Stimulated activated CD8-positive, alpha-beta memory T cell treated with anti-CD3 and anti-CD28 coated beads, Interleukin-12 subunit alpha, Interleukin-12 subunit beta, amount 100 ng/mL, for 1 hour (primary cell): ENCODE measurements around the gene SRCIN1.
"Not testable (repeated sequence)": the region's sequence is repeated elsewhere in the genome, so short reads cannot be mapped to it uniquely, and the experiment has no call there.

Experiments used
- DNase-seq: peaks from one replicate; pipeline ENCODE4 v3.0.0-alpha.2; 2020; ENCODE audit warnings: low read depth

SRCIN1 gene

GRCh38 chr17:38544839-38545209, 60.9 kb downstream of the SRCIN1 start:
- no peak for DNase-seq

- no peak for DNase-seq
Observed at GRCh38 chr17:38544175-38544838, 61.4 kb downstream of the SRCIN1 start.

- DNase-seq = no peak
Observed at GRCh38 chr17:38543403-38544174, 62.2 kb downstream of the SRCIN1 start.

GRCh38 chr17:38542286-38542685, 63.5 kb downstream of the SRCIN1 start:
- DNase-seq = no peak

- no peak for DNase-seq
Observed at GRCh38 chr17:38541281-38541680, 64.5 kb downstream of the SRCIN1 start.

GRCh38 chr17:38540514-38541045, 65.2 kb downstream of the SRCIN1 start:
- DNase-seq = no peak

- DNase-seq = no peak
Observed at GRCh38 chr17:38539386-38539785, 66.4 kb downstream of the SRCIN1 start.

GRCh38 chr17:38538906-38539305, 66.8 kb downstream of the SRCIN1 start:
- DNase-seq = no peak

- no peak for DNase-seq
Observed at GRCh38 chr17:38536661-38537060, 69.1 kb downstream of the SRCIN1 start.

GRCh38 chr17:38535886-38536285, 69.9 kb downstream of the SRCIN1 start:
- DNase-seq = no peak

GRCh38 chr17:38534498-38534885, 71.3 kb downstream of the SRCIN1 start:
- DNase-seq = no peak

- DNase-seq = no peak
Observed at GRCh38 chr17:38533866-38534497, 71.8 kb downstream of the SRCIN1 start.

GRCh38 chr17:38533241-38533640, 72.5 kb downstream of the SRCIN1 start:
- DNase-seq = no peak

GRCh38 chr17:38532451-38532850, 73.3 kb downstream of the SRCIN1 start:
- no peak for DNase-seq

- DNase-seq = not testable (repeated sequence)
Observed at GRCh38 chr17:38531761-38532160, 74.0 kb downstream of the SRCIN1 start.

- not testable (repeated sequence) for DNase-seq
Observed at GRCh38 chr17:38530856-38531255, 74.9 kb downstream of the SRCIN1 start.

GRCh38 chr17:38528141-38528540, 77.6 kb downstream of the SRCIN1 start:
- not testable (repeated sequence) for DNase-seq

GRCh38 chr17:38526526-38526925, 79.2 kb downstream of the SRCIN1 start:
- not testable (repeated sequence) for DNase-seq

GRCh38 chr17:38512473-38513058, 93.2 kb downstream of the SRCIN1 start:
- no peak for DNase-seq

- no peak for DNase-seq
Observed at GRCh38 chr17:38511150-38512108, 94.3 kb downstream of the SRCIN1 start.

- DNase-seq = no peak
Observed at GRCh38 chr17:38510421-38511149, 95.2 kb downstream of the SRCIN1 start.
